RWPE1 (cell line): ENCODE measurements around the gene EFNA5.

ENCODE experiments used
- CTCF ChIA-PET: fragments of 350-600 bp; sonication (Branson Sonifier 250); formaldehyde crosslinking; extraction: SDS; loops from one replicate; lab custom pipeline; 2021; lab: Yijun Ruan, JAX
- POLR2A ChIA-PET: fragments of 400-600 bp; formaldehyde crosslinking; extraction: SDS; loops from one replicate; lab custom pipeline; 2020; ENCODE audit warnings: antibody characterized with exemption; ENCODE audit not compliant: low non-redundant PET; lab: Yijun Ruan, JAX
- DNase-seq: peaks from one replicate; pipeline ENCODE4 v3.0.0; 2012; ENCODE audit warnings: low spot score
- H3K27ac ChIP-seq: fragments of 450-650 bp; 2 replicates; pipeline ENCODE4 v1.5.1; 2017
- TF ChIP-seq, protein P1 (sequence below): fragments of 450-650 bp; conservative IDR thresholded peaks from 2 replicates; pipeline ENCODE4 v1.5.1; 2017; ENCODE audit warnings: low read depth, mild to moderate bottlenecking

Gene EFNA5

DNA sequence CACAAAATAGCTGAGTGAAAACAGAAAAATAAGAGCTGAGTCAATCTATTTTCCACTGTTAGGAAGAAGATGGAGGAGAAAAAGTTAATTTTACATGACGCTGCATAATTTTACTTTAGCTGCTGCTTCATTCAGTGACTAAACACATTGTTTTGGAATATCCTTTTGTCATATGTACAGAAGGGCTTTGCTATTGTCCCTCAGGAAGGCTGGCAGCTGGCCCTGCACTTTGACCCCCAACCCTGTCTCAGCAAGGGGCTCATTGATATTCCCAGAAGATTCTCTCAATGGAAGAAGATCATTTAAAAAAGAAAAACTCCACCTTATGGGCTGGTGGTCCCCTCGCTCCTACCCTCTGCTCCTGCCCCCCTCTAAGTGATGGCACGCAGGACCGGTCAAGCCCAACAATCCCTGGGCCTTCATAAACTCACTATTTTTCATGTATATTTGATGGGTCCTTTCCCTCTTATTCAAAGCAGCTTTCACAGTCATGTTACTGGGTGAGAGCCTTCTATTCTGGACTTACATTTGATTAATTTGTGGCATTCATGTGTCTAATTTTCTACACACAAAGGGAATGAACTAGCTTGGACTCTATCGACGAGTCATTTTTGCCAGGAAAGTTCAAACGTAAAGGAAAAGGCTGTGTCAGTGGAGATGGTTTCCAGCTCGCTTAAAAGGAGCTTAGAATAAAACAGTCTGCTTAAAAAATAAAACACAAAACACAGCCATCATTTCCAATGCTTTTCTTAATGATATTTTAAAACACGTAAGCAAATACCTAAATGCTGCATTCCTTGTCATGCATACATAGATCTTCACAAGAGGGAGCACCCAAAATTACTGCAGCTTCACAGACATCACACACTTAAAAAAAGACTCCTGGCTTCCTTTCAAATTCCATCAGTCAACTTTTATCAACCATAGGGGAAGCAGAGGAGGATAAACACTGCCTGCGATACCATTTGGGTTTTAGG lies 104.7 kb downstream of the EFNA5 start:
- TF ChIP-seq, protein P1, sequence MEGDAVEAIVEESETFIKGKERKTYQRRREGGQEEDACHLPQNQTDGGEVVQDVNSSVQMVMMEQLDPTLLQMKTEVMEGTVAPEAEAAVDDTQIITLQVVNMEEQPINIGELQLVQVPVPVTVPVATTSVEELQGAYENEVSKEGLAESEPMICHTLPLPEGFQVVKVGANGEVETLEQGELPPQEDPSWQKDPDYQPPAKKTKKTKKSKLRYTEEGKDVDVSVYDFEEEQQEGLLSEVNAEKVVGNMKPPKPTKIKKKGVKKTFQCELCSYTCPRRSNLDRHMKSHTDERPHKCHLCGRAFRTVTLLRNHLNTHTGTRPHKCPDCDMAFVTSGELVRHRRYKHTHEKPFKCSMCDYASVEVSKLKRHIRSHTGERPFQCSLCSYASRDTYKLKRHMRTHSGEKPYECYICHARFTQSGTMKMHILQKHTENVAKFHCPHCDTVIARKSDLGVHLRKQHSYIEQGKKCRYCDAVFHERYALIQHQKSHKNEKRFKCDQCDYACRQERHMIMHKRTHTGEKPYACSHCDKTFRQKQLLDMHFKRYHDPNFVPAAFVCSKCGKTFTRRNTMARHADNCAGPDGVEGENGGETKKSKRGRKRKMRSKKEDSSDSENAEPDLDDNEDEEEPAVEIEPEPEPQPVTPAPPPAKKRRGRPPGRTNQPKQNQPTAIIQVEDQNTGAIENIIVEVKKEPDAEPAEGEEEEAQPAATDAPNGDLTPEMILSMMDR, result no peak
- DNase-seq, result no peak
- H3K27ac ChIP-seq, result no peak overlapping the region
- ChIA-PET CTCF (interaction anchor here (0.6 to 0.7 kb wide), 3 partner anchors 76 to 201 kb away, joined by 3 to 4 read pairs (median 3); no protein-coding TSS in a partner anchor), POLR2A (no interaction called here)

DNA sequence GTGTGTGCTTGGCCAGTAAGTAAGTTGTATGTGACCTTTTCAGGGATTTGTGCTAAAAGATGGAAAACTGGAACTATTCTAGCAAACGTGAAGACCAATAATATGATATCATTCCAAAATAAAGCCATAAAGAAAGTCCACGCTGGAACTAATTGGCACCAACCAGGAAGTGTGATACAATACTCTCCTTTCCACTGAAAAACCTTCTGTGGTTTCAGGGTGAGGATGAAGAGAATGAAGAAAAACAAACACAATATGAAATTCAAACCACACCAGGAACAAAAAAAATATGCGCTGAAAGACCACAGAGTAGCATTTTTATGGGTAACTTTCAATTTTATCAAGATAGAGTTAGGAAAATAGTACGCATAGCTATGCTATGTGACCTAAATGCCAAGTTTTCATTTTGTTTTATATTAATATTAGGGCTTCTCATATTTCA lies 105.8 kb downstream of the EFNA5 start:
- TF ChIP-seq, protein P1, result no peak
- H3K27ac ChIP-seq, result no peak overlapping the region
- ChIA-PET CTCF (no interaction called here), POLR2A (no interaction called here)
- DNase-seq, result no peak

DNA sequence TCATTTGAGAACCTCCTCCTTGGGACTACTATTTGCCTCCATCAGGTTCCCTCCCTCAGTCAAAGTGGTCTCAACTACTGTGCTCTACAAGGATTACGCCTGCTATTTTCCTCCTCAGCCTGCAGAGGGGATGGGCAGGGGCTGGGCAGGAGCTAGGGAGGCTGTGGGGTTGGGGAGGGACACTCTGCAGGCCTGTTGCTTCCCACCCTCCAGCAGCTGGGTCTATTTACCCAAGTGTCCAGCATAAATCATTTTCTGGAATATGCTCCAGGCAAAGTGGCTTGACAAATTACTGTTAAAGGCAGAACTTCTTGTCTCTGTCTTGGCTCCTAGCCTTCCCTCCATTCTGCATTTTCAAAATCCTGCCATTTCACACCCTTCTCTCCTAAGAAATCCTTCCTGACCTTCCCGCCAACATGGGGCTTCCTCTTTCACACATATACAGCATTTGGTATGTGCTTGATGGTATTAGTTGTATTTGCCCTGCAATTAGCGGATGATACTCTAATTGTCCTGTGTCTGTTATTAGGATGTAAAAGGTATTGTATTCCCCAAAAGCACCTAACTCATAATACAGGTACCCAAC lies 106.7 kb downstream of the EFNA5 start:
- DNase-seq, result no peak
- ChIA-PET CTCF (no interaction called here), POLR2A (no interaction called here)
- H3K27ac ChIP-seq, result peak overlapping the region; percentile 27; the same call in 1 of the 2 replicates
- TF ChIP-seq, protein P1, result no peak

DNA sequence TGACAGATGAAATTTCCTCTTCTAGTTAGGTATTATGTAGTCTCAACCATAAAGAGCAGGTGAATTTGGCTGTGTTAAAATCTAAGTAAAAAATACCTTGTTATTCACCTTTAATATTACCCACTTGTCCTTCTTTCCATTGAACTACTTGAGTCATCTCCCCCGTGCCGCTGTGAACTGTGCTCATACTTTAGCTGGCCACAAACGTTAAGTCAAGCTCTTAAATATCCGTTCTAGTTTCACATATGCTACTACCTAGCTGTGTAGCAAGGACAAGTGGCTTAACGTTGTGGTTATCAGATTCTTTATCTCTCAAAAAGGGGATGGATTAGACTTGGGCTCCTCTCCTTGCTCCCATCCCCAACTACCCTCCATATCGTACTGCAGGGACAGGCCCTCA lies 110.4 kb downstream of the EFNA5 start:
- no peak overlapping the region for H3K27ac ChIP-seq
- TF ChIP-seq, protein P1, result no peak
- POLR2A ChIA-PET, result no interaction called here
- no peak for DNase-seq
- CTCF ChIA-PET, result interaction anchor here (0.6 kb wide), 1 partner anchor 110 kb away, joined by 3 read pairs; no protein-coding TSS in a partner anchor

DNA sequence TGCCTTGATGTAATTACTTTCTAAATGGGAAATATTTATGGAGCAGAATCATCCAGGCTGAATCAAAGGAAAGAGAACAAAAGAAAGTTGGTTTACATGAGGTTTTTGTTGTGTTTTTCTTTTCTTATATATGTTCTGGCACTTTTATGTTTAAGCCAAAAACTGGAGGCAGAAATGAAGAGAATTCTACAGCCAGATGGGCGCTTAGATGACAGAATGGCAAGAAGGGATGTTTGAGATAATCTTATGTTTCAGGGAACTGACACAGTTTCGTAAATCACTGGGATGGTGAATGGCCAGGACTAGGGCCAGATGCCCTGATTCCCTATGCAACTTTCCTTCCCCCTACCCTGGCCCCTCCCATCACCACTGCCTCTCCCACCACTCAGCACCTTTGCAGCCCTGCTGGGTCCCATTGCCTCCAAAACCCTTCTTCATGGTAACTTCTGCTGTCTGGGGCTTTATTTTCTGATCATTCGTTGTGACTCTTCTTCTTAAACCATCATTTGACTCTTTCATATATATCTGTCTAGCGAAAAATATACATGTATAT lies 111.8 kb downstream of the EFNA5 start:
- no peak for DNase-seq
- TF ChIP-seq, protein P1, result no peak
- POLR2A ChIA-PET, result no interaction called here
- CTCF ChIA-PET, result interaction anchor here (0.7 to 1.6 kb wide), 2 partner anchors 9 to 16 kb away, joined by 4 to 6 read pairs; no protein-coding TSS in a partner anchor
- H3K27ac ChIP-seq, result no peak overlapping the region
